ENCODE results near the gene PER1.

- TF ChIP-seq CTCF (IDR thresholded peaks at IDR 0.05 in 4 of 5, conservative IDR thresholded peaks at IDR 0.05 in 1 of 5) (no peak), POLR2A (IDR thresholded peaks at IDR 0.05) (no peak)
These were observed 3.6 kb downstream of the PER1 start for GRCh38 chr17:8148560-8148959.

Data from gastrocnemius medialis (tissue), 4 donors.